Stimulated activated CD8-positive, alpha-beta memory T cell treated with anti-CD3 and anti-CD28 coated beads, Interleukin-2, amount 100 ng/mL, for 48 hours (primary cell): ENCODE results near the gene ZNF430.
"Not testable (repeated sequence)": the region's sequence is repeated elsewhere in the genome, so short reads cannot be mapped to it uniquely, and the experiment has no call there.

Source experiments
- DNase-seq, 2 donors: peaks; one replicate each; pipeline ENCODE4 v3.0.0-alpha.2; 2020; ENCODE audit warnings: low read depth in 2 of 2

Gene ZNF430

DNA sequence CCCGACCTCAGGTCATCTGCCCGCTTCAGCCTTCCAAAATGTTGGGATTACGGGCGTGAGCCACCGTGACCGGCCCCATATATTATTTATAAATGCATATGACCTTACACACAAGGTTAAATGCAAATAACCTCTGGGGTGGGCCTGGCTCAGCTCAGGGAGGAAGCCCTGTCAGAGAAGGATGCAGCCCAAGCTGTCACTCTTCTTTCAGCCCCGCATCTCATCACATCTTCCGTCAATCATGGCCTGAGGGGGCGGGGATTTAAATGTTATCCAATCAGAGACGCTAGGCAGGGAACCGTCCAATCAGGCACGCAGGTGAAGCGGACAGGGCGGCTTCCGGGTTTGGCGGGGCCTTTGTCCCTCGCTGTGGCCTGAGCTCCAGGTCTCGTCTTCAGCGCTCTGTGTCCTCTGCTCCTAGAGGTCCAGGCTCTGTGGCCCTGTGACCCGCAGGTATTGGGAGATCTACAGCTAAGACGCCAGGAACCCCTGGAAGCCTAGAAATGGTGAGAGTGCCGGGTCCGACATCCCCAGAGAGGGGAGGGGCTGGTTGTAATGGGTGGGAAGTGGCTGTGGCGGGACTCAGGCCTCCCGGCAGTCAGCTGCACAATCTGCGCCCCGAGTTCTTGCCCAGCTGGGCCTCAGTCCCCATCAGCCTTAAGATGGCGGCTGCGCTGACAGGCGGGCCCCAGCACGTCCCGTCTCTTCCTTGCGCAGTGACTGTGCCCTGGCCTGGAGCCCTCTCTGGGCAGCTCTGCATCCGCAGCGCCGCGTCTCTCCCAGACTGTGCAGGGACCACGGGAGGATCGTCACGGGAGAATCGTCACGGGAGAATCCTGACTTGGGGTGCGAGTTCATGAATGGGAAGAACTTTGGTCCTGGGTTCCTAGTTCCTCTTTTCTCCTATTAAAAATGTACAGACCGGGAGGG lies at the start of gene ZNF430:
ZNF430 (plus strand) TSS at position 360 of the 930 bp plus-strand sequence; CDS start at position 504, 144 bp downstream.
- peak; percentile 79 to 89 for DNase-seq

- not testable (repeated sequence) for DNase-seq
Measured at GRCh38 chr19:20992788-20993187, 27.7 kb upstream of the ZNF430 start.

DNA sequence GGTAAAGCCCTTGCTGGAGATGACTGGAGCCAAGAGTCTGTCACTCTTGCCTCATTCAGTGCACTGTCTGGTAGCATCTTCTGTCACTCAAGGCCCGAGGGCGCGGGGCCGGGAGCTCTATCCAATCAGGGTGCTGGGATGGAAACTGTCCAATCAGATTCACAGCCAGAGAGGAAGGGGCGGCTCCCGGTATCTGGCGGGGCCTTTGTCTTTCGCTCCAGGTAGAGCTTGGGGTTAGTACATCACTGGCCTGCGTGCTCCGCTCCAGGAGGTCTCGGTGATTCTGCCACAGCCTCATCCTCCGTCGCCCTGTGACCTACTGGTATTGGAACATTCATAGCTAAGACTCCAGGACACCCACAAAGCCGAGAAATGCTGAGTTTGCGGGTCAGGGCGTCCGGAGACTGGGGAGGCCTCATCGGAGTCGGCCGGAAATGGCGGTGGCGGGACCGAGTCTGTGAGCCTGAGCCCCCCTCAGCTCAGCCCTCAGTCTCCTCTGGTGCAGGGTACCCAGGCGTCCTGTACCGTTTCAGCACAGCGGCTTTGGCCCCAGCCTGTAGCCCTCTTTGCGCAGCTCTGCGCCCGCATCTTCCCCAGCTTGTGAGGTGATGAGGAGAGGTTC lies 20.6 kb upstream of the ZNF430 start:
- DNase-seq: peak; percentile 68 to 82

DNA sequence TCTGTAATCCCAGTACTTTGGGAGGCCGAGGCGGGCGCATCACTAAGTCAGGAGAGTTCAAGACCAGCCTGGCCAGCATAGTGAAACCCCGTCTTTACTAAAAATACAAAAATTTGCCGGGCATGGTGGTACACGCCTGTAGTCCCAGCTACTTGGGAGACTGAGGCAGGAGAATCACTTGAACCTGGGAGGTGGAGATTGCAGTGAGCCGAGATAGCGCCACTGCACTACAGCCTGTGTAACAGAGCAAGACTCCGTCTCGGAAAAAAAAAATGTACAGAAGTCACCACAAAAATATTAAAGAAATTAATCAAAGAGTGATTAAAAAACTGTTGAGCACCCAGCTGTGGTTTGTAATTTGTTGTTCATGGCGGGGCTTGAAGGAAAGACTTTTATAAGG lies 781 bp downstream of the ZNF430 start:
- not testable (repeated sequence) for DNase-seq

GRCh38 chr19:21022996-21023395 lies 2.5 kb downstream of the ZNF430 start:
- DNase-seq: no peak

GRCh38 chr19:21023901-21024300 lies 3.4 kb downstream of the ZNF430 start:
- no peak for DNase-seq

GRCh38 chr19:21028969-21029268 lies 8.5 kb downstream of the ZNF430 start:
- DNase-seq: no peak

- DNase-seq: no peak
Measured at GRCh38 chr19:21045028-21045427, 24.6 kb downstream of the ZNF430 start.

DNA sequence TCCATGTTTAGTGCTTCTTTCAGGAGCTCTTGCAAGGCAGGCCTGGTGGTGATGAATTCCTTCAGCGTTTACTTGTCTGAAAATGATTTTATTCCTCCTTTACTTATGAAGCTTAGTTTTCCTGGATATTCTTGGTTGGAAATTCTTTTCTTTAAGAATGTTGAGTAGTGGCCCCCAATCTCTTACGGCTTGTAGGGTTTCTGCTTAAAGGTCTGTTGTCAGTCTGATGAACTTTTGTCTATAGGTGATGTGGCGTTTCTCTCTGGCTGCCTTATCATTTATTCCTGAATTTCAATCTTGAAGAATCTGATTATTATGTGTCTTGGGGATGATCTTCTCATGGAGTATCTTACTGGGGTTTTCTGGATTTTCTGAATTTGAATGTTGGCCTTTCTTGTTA lies 26.0 kb downstream of the ZNF430 start:
- DNase-seq: no peak

- DNase-seq: no peak
Measured at GRCh38 chr19:21047716-21048115, 27.3 kb downstream of the ZNF430 start.

DNA sequence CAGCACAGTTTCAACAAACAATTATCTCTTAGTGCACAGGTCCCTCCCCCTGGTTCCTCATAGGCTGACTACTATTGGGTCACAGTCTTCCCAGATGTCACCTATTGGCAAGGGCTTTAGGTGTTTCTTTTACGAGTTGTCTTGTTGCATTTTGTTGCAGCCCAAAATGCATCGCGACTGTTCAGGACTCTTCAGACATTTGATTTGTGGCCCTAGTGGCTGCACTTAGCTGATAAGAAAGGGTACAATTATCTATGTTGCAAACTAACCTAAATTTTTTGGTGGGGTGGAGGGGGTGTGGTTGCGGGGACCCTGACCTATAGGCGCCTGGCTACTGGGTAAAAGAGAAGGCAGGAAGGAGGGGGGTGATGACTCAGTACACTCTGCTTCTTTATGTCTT lies 32.4 kb downstream of the ZNF430 start:
- DNase-seq: no peak

DNA sequence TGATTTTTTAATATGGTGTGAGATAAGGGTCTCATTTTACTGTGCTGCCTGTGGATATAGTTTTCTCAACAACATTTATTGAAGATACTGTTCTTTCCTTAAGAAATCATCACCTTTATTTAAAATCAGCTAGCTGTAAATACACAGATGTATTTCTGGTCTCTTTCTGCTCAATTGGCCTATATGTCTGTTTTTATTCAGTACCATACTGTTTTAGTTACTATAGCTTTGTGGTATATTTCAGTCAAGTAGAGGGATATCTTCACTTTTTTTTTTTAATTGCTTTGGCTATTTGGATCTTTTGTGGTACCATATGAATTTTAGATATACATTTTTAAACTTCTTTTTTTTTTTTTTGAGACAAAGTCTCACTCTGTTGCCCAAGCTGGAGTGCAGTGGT lies 44.9 kb downstream of the ZNF430 start:
- DNase-seq: no peak

GRCh38 chr19:21082011-21082975 lies 61.8 kb downstream of the ZNF430 start, which contains the start of gene ZNF714:
Gene ZNF714 (plus strand): TSS chr19:21082203. CDS start chr19:21098269, 16,066 bp downstream.
- peak; percentile 50 to 70 for DNase-seq

DNA sequence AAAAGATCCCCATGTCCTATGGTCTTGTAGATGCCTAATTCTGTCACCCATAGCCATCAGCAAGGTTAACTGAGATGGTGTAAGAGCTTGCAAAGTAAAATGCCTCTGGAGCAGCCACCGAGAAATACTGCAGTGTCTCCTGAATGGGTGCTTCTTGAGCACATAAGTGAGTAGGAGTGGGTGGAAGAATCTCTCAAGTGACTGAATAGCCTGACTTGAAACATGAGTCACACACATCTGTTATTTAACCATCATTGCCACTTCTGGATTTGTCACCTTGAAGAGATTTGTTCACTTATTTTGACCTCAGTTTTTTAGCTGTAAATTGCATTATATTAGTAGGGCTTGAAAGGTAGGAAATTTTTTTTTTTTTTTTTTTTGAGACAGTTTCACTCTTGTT lies 63.9 kb downstream of the ZNF430 start:
- no peak for DNase-seq

DNA sequence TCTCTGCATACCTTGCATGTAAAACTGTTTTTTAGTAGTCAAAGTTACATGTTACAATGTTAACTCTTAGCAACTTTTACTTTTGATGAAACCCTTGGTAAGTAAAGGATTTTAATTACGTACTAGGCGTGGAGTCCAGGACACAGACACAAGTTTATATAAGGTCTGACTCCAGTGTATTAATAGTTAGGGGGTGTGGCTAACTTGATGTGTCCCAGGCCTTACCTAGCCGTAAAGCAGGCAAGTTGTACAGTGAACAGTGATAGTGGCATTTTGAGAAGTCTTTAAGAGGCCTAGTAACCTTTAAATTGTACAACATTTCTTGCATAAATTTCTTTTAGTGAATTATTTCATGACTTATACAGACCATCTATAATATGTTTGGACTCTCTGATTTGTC lies 67.4 kb downstream of the ZNF430 start:
- DNase-seq: no peak

GRCh38 chr19:21092109-21092508 lies 71.7 kb downstream of the ZNF430 start:
- no peak for DNase-seq

GRCh38 chr19:21094347-21095025 lies 74.0 kb downstream of the ZNF430 start:
- no peak for DNase-seq

GRCh38 chr19:21098291-21098690 lies 77.8 kb downstream of the ZNF430 start:
- DNase-seq: no peak

DNA sequence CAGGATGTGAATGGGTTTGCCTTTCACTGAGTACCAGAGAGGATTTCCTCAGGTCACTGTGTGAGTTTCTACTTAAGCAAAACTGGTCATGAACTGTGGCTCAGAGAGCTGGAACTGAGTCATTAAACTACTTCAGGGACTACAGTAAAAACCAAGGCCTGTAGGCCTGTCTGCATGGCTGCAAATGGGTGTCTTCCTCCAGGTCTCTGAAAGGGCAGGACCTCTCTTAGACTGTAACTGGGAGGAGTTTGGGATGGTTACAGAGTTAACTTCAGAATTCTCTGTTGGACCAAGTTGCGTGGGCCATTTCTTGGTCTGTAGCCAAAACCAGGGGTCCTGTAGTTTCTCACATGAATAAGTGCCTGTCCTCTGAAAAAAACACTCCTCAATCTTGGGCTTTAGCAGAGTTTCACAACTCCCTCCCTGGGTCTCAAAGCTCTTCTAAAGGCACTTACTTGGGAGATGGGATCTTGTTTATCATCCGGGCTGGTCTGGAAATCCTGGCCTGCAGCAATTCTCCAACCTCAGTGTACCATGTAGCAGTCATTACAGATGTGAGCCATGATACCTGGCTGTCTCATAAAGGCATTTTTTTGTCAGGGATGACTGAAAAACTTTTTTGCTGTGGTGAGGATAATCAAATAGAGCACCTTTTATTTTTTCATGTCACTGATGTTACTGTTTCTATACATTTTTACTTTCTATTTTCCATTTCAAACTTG lies 81.2 kb downstream of the ZNF430 start:
- DNase-seq: no peak

- DNase-seq: no peak
Measured at GRCh38 chr19:21109116-21109515, 88.7 kb downstream of the ZNF430 start.
